T-helper 1 cell (primary cell): Measurements from ENCODE around the gene AADACL3.
"Not testable (repeated sequence)": the region's sequence is repeated elsewhere in the genome, so short reads cannot be mapped to it uniquely, and the experiment has no call there.

Experiments
- DNase-seq, 5 donors: peaks; one replicate each; pipeline ENCODE4 v3.0.0-alpha.2; 2012 to 2020
- total RNA-seq, 4 donors: gene quantifications; one replicate each; lab custom pipeline; 2026; lab: John Stamatoyannopoulos, UW

Gene AADACL3
- 0 reads per million in 4 donors for total RNA-seq

DNA sequence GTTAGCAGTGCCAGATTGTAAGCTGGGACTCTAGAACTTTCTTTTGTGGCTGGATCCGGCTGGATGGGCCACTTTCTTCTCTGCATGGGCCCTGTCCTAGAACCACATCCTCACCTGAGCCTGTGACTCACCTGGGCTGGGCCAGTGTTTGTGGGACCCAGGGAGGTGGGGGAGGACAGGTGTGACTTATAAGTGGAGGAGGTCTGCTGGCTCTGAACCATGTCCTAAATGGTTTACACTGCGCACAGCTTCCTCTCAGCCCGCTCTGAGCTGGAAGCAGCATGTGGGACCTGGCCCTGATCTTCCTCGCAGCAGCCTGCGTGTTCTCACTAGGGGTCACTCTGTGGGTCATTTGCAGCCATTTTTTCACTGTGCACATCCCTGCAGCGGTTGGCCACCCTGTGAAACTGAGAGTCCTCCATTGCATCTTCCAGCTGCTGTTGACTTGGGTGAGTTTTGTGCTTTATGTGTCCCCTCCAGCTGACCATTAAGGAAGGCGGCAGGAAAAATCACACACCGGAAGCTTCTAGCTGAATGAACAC, at the start of gene AADACL3:
TSS of gene AADACL3 (plus strand) at position 215 of the 542 bp plus-strand sequence. CDS start at position 282, 67 bp downstream.
- no peak for DNase-seq

- no peak for DNase-seq
These were observed 49.7 kb upstream of the AADACL3 start for GRCh38 chr1:12666141-12666735.

DNA sequence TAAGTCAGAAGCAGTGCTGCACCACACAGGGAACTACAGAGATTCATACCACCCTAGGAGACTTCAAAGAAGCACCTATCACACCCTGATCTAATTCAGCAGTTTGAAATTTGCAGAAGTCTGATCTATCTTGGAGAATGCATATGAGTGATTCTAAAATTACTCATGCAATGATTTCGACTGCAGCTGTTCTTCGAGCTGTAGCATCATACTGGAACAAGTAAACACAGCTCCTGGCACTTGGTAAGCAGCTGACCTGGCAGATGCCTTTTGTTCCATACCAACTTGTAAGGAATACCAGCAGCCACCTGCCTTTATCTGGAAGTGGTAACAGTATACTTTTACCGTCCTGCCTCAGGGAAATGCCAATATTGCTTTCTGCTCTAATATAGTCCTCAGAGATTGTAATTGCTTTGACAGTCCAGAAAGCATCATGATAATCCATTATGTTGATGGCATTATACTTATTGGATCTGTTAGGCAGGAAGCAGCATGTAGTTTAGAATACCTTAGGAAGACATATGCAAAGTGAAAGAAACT, 46.3 kb upstream of the AADACL3 start:
- DNase-seq = no peak

- DNase-seq = no peak
These were observed 41.6 kb upstream of the AADACL3 start for GRCh38 chr1:12674358-12674757.

DNA sequence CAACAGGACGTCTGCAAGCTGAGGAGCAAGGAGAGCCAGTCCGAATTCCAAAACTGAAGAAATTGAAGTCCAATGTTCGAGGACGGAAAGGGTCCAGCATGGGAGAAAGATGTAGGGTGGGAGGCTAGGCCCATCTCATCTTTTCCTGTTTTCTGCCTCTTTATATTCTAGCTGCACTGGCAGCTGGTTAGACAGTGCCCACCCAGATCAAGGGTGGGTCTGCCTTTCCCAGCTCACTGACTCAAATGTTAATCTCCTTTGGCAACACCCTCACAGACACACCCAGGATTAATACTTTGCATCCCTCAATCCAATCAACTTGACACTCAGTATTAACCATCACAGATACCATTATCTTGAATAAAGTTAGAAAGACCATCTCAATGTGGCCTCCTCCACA, 39.8 kb upstream of the AADACL3 start:
- not testable (repeated sequence) for DNase-seq

GRCh38 chr1:12677565-12677964, 38.3 kb upstream of the AADACL3 start:
- no peak for DNase-seq

- no peak for DNase-seq
These were observed 37.6 kb upstream of the AADACL3 start for GRCh38 chr1:12678350-12678749.

- no peak for DNase-seq
These were observed 37.1 kb upstream of the AADACL3 start for GRCh38 chr1:12678820-12679219.

GRCh38 chr1:12690156-12690555, 25.8 kb upstream of the AADACL3 start:
- no peak for DNase-seq

- no peak for DNase-seq
These were observed 22.7 kb upstream of the AADACL3 start for GRCh38 chr1:12692967-12693782.

DNA sequence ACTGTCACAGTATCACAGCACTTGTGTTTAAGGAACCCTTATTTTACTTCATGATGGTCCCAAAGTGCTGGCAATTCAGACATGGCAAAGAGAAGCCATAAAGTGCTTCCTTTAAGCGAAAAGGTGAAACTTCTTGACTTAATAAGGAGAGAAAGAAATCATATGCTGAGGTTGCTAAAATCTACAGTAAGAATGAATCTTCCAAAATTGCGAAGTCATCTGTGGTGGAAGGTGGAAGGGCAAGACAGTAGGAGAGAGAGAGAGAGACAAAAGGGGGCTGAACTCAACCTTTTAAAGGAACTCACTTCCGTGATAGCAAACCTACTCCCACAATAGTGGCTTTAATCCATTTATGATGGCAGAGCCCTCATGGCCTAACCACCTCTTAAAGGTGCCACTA, 19.3 kb upstream of the AADACL3 start:
- DNase-seq = no peak

GRCh38 chr1:12697397-12697796, 18.5 kb upstream of the AADACL3 start:
- DNase-seq = no peak

- DNase-seq = no peak
These were observed 12.0 kb upstream of the AADACL3 start for GRCh38 chr1:12703821-12704451.

DNA sequence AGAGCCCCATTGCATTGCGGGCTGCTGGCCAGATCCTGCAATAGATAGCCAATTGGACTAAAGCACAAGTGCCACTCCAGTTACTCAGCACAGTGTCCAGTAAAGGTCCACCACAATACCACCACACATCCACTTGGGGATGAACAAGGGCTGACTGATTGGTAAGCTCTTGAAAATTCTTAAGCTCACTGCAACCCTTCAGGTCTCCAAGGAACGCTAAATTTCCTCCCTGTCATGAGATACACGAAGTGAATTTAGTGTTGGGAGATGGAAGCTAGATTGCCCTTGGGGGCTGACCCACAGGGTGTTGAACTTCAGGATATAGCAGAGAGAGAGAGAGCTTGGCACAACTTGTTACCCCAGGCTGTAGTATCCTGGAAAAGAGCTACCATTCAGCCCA, 9.8 kb upstream of the AADACL3 start:
- no peak for DNase-seq

DNA sequence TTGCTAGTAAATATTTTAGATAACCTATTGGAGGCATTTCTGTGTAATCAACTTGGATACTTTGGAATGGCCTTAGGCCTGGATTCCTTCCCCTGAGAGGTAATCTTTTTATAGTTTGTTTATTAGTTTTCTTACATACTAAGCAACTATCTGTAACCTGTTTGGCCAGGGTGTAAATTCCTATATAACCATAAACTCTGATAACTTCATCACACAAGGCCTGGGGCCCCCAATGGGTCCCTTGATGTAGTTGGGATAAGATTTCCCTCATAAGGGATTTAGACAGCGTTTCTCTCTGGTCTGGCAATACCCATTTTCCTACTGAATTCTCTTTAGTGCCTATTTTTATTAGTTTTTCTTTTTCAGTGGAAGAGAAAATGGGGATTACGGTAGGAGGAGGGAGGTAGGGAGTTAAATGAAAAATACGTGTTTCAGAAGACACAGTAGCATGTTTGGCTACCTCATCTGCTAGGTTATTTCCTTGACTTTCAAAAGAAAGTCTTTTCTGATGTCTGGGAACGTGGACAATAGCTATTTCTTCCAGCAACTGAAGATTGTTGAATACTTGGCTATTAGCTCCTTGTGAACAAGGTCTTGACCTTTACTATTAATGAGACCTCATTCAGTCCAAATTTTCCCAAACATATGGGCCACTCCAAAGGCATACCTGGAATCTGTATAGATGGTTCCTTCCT, 7.4 kb upstream of the AADACL3 start:
- no peak for DNase-seq

DNA sequence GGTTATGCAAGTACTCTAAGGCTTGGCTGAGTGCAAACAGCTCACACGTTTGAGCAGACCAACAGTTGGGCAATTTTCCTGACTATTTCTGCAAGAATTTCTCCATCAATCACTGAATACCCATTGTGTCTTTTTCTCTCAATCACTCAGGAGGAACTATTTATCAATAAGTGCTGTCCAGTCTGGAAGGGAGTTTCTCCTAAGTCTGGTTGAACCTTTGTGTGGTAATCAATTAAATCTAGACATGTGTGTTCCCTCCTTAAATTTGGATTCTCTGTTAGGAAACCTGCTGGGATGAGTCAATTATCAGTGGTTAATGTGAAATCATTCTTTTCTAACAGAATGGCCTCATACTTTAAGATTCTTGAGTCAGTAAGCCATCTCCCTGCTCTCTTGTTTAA, 6.8 kb upstream of the AADACL3 start:
- DNase-seq = no peak

GRCh38 chr1:12709696-12710095, 6.2 kb upstream of the AADACL3 start:
- no peak for DNase-seq

DNA sequence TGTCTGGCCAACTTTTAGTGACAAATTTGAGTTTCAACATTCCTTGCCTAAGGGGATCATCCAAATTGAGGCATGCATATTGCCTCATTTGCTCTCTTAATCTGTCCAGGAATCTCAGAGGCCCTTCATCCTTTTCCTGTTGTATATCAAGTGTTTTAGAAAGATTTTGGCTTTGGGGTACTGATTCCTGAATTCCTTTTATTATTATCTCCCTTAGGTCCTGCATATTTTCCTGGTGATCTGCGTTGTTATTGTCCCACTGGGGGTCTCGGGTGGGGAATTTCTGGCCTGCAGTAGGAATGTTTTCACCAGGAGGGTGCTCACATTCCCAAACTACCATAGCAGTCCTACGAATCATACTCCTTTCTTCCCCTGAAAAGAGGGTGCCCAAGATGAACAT, 4.4 kb upstream of the AADACL3 start:
- DNase-seq = no peak

- no peak for DNase-seq
These were observed 3.8 kb upstream of the AADACL3 start for GRCh38 chr1:12712076-12712475.

DNA sequence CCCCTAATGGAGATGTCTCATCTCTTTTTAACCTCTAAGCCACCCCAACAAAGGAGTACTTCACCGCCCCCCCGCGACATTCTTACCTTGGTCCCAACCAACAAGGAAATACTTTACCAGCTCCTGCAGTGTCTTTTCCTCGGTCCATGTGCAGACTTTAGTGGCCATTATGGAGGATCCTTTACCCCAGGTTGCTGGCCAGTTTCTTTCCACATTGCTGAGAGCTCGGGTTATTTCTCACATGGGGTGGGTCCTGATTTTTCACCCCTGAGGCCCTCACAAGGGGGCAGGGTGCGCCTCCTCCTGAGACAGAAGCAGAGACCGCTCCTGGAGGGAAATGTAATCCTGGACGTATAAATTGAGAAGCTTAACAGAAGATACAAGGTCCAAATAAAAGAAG, 3.0 kb upstream of the AADACL3 start:
- DNase-seq = no peak

GRCh38 chr1:12713651-12714050, 2.3 kb upstream of the AADACL3 start:
- DNase-seq = not testable (repeated sequence)

- no peak for DNase-seq
These were observed 1.0 kb upstream of the AADACL3 start for GRCh38 chr1:12714710-12715475.
